ENCODE measurements around the gene THAP11. TPM values are rescaled to one million over a fixed set of nuclear protein-coding genes. Genes with fewer than 3 reads are reported as not detected.

THAP11 gene
- total RNA-seq, 3 donors from 2014 or later (not counting 1 experiment from before 2014, with no cell fraction given) = 25.5 to 35.8 (median 30.3) TPM

DNA sequence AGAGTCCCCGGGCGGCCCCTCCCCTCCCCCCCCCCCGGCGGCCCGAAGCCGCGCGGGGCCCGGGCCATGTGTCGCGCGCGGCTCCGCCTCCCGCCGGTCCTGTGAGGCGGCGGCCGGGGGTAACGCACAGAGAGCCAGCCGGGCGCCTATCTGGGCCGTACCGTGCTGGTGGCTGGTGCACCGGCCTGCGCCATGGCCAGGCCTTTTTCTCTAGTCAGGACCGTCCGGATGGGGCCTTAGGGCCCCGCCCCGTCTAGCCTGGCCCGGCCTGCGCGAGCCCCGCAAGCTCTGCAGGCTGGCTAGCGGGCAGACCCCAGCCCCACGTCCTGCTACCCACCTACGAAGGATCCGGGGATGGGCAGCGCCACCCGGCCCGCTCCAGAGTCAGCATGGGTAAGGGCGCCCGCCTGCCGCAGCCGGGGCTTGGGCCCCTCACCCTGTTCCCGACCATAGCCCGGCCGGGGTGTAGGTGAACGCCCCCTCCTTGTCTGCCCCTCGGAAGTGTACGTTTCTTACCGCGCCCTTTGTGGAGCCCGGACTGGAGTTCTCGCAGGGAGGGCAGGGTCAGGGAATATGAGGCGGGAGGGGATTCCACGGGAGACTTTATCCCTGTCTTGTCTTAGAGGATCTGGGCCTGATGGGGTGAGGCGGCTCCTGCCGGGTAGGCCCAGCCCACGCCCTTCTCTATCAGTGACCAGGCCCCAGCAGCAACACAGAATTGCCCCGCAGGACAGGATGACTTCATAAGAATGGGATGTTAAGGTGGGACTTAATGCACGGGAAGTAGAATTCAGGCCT, 5.1 kb downstream of the THAP11 start, which contains the start of gene CENPT:
CENPT (minus strand) TSS at position 630 of the 798 bp plus-strand sequence. CDS start 13,834 bp downstream, outside the sequence.
- H3K9me3 ChIP-seq (ENCODE audit: control insufficient read depth, insufficient read depth, low read length) = no peaks in the 10 kb centered on the region
- Mint-ChIP-seq H3K9me3 (no peaks in the 10 kb centered on the region), H3K27me3 (ENCODE audit: low read depth in 2 of 2) (no peaks in the 10 kb centered on the region), H3K4me3 (peak within 1 kb of the TSS; percentile 84), H3K27ac (peak within 1 kb of the TSS; percentile 86 to 89), H3K36me3 (no peaks in the 10 kb centered on the region), H3K4me1 (peaks cover 34 to 37% of the 10 kb centered on the region in 2 donors)
- peak; percentile 51 to 72 (median 58) for ATAC-seq
- intact Hi-C loops (cut with micrococcal nuclease) = loop anchor here (2.0 kb wide), 2 partner anchors 14 to 26 kb away; partner anchors contain the start of gene EDC4
- peaks cover 52% of the 10 kb centered on the region for H3K4me1 ChIP-seq (ENCODE audit: control insufficient read depth, insufficient read depth, low read length)
- H3K27ac ChIP-seq (ENCODE audit: low read length) = peak within 1 kb of the TSS; percentile 92
- TF ChIP-seq, protein P1, sequence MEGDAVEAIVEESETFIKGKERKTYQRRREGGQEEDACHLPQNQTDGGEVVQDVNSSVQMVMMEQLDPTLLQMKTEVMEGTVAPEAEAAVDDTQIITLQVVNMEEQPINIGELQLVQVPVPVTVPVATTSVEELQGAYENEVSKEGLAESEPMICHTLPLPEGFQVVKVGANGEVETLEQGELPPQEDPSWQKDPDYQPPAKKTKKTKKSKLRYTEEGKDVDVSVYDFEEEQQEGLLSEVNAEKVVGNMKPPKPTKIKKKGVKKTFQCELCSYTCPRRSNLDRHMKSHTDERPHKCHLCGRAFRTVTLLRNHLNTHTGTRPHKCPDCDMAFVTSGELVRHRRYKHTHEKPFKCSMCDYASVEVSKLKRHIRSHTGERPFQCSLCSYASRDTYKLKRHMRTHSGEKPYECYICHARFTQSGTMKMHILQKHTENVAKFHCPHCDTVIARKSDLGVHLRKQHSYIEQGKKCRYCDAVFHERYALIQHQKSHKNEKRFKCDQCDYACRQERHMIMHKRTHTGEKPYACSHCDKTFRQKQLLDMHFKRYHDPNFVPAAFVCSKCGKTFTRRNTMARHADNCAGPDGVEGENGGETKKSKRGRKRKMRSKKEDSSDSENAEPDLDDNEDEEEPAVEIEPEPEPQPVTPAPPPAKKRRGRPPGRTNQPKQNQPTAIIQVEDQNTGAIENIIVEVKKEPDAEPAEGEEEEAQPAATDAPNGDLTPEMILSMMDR (IDR thresholded peaks at IDR 0.05) = no peak
- WGBS (ENCODE audit: insufficient coverage) = under 1% methylated on average over 62 of the region's 62 CpGs
- H3K36me3 ChIP-seq (ENCODE audit: control insufficient read depth, insufficient read depth, low read length) = peaks cover 3% of the 10 kb centered on the region
- peak within 1 kb of the TSS; percentile 86 for H3K4me3 ChIP-seq (ENCODE audit: low read length)
- H3K27me3 ChIP-seq (ENCODE audit: control insufficient read depth, insufficient read depth, low read length) = no peaks in the 10 kb centered on the region
- peak in 1 of 2 donors; percentile 27 for DNase-seq

DNA sequence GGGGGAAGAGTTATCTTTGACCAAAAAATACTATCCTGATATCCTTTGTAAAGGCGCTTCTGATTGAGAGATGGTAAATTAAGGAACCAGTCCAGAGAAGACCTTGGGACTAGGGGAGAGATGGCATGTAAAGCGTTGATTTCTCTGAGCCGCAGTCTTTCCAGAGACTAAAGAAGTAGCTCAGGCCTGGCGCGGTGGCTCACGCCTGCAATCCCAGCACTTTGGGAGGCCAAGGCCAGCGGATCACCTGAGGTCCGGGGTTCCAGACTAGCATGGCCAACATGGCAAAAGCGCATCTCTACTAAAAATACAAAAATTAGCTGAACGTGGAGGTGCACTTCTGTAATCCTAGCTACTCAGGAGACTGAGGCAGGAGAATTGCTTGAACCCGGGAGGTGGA, 6.0 kb downstream of the THAP11 start:
- ATAC-seq (no peak), DNase-seq (no peak)
- Histone ChIP-seq H3K27me3 (ENCODE audit: control insufficient read depth, insufficient read depth, low read length) (no peaks in the 10 kb centered on the region), H3K4me3 (ENCODE audit: low read length) (no peak overlapping the region), H3K27ac (ENCODE audit: low read length) (no peak overlapping the region), H3K36me3 (ENCODE audit: control insufficient read depth, insufficient read depth, low read length) (peaks cover 3% of the 10 kb centered on the region), H3K9me3 (ENCODE audit: control insufficient read depth, insufficient read depth, low read length) (no peaks in the 10 kb centered on the region), H3K4me1 (ENCODE audit: control insufficient read depth, insufficient read depth, low read length) (peaks cover 45% of the 10 kb centered on the region)
- Mint-ChIP-seq H3K9me3 (no peaks in the 10 kb centered on the region), H3K27me3 (ENCODE audit: low read depth in 2 of 2) (no peaks in the 10 kb centered on the region), H3K4me3 (peak overlapping the region; percentile 76), H3K27ac (no peak overlapping the region), H3K4me1 (peaks cover 29 to 31% of the 10 kb centered on the region in 2 donors), H3K36me3 (no peaks in the 10 kb centered on the region)
- intact Hi-C loops (cut with micrococcal nuclease) = no loop called here
- TF ChIP-seq, protein P1 (IDR thresholded peaks at IDR 0.05) = no peak
- WGBS (ENCODE audit: insufficient coverage) = 94% methylated on average over 11 of the region's 11 CpGs

DNA sequence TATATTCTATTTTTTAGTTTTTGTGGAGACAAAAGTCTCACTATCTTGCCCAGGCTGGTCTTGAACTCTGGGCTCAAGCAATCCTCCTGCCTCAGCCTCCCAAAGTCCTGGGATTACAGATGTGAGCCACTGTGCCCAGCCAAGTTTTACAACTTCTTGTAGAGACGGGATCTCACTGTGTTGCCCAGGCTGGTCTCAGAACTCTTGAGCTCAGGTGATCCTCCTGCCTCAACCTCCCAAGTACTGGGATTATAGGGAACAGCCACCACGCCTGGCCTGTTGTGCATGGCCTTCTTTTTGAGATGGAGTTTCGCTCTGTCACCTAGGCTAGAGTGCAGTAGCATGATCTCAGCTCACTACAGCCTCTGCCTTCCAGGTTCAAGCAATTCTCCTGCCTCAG, 11.6 kb downstream of the THAP11 start:
- Histone ChIP-seq H3K27ac (ENCODE audit: low read length) (no peak overlapping the region), H3K4me3 (ENCODE audit: low read length) (no peak overlapping the region), H3K9me3 (ENCODE audit: control insufficient read depth, insufficient read depth, low read length) (no peaks in the 10 kb centered on the region), H3K4me1 (ENCODE audit: control insufficient read depth, insufficient read depth, low read length) (peaks cover 19% of the 10 kb centered on the region), H3K36me3 (ENCODE audit: control insufficient read depth, insufficient read depth, low read length) (no peaks in the 10 kb centered on the region), H3K27me3 (ENCODE audit: control insufficient read depth, insufficient read depth, low read length) (no peaks in the 10 kb centered on the region)
- Mint-ChIP-seq H3K4me3 (no peak overlapping the region), H3K9me3 (no peaks in the 10 kb centered on the region), H3K36me3 (no peaks in the 10 kb centered on the region), H3K4me1 (peaks cover 26% of the 10 kb centered on the region in 2 donors), H3K27me3 (ENCODE audit: low read depth in 2 of 2) (no peaks in the 10 kb centered on the region), H3K27ac (no peak overlapping the region)
- DNase-seq (no peak), ATAC-seq (no peak)
- intact Hi-C loops (cut with micrococcal nuclease) = no loop called here
- TF ChIP-seq, protein P1 (IDR thresholded peaks at IDR 0.05) = no peak
- 96% methylated on average over 3 of the region's 3 CpGs for WGBS (ENCODE audit: insufficient coverage)

Measured in natural killer cell (primary cell).